Measurements from ENCODE around the gene SIX2. TPM values are rescaled to one million over a fixed set of nuclear protein-coding genes. Genes with fewer than 3 reads are reported as not detected.

The SIX2 gene
- total and polyA plus RNA-seq, 2 experiments from 2014 or later: 0.87 to 1.3 TPM

- Histone ChIP-seq H3K36me3 (ENCODE audit: insufficient read depth) (no peaks in the 10 kb centered on the region), H4K20me1 (replicated peaks; ENCODE audit: insufficient read depth) (no peaks in the 10 kb centered on the region), H2AFZ (no peak overlapping the region), H3K27me3 (ENCODE audit: insufficient read depth) (no peaks in the 10 kb centered on the region), H3K9me2 (ENCODE audit: insufficient read depth) (no peaks in the 10 kb centered on the region), H3K27ac (ENCODE audit: low read depth) (no peak overlapping the region), H3K4me3 (no peak overlapping the region), H3K4me2 (no peak overlapping the region), H3F3A (replicated peaks; ENCODE audit: low read depth) (no peaks in the 10 kb centered on the region), H3K4me1 (ENCODE audit: insufficient read depth) (no peaks in the 10 kb centered on the region), H3K79me2 (replicated peaks; ENCODE audit: insufficient read depth) (no peaks in the 10 kb centered on the region)
- Mint-ChIP-seq H3K36me3 (ENCODE audit: low read depth) (no peaks in the 10 kb centered on the region), H3K27ac (no peak overlapping the region), H3K27me3 (ENCODE audit: insufficient read depth, low read depth, poor library complexity) (peaks cover 2% of the 10 kb centered on the region), H3K9me3 (no peaks in the 10 kb centered on the region), H3K4me3 (no peak overlapping the region), H3K4me1 (peaks cover 5% of the 10 kb centered on the region)
- DNase-seq (ENCODE audit: low spot score): no peak
- TF ChIP-seq, protein P1, sequence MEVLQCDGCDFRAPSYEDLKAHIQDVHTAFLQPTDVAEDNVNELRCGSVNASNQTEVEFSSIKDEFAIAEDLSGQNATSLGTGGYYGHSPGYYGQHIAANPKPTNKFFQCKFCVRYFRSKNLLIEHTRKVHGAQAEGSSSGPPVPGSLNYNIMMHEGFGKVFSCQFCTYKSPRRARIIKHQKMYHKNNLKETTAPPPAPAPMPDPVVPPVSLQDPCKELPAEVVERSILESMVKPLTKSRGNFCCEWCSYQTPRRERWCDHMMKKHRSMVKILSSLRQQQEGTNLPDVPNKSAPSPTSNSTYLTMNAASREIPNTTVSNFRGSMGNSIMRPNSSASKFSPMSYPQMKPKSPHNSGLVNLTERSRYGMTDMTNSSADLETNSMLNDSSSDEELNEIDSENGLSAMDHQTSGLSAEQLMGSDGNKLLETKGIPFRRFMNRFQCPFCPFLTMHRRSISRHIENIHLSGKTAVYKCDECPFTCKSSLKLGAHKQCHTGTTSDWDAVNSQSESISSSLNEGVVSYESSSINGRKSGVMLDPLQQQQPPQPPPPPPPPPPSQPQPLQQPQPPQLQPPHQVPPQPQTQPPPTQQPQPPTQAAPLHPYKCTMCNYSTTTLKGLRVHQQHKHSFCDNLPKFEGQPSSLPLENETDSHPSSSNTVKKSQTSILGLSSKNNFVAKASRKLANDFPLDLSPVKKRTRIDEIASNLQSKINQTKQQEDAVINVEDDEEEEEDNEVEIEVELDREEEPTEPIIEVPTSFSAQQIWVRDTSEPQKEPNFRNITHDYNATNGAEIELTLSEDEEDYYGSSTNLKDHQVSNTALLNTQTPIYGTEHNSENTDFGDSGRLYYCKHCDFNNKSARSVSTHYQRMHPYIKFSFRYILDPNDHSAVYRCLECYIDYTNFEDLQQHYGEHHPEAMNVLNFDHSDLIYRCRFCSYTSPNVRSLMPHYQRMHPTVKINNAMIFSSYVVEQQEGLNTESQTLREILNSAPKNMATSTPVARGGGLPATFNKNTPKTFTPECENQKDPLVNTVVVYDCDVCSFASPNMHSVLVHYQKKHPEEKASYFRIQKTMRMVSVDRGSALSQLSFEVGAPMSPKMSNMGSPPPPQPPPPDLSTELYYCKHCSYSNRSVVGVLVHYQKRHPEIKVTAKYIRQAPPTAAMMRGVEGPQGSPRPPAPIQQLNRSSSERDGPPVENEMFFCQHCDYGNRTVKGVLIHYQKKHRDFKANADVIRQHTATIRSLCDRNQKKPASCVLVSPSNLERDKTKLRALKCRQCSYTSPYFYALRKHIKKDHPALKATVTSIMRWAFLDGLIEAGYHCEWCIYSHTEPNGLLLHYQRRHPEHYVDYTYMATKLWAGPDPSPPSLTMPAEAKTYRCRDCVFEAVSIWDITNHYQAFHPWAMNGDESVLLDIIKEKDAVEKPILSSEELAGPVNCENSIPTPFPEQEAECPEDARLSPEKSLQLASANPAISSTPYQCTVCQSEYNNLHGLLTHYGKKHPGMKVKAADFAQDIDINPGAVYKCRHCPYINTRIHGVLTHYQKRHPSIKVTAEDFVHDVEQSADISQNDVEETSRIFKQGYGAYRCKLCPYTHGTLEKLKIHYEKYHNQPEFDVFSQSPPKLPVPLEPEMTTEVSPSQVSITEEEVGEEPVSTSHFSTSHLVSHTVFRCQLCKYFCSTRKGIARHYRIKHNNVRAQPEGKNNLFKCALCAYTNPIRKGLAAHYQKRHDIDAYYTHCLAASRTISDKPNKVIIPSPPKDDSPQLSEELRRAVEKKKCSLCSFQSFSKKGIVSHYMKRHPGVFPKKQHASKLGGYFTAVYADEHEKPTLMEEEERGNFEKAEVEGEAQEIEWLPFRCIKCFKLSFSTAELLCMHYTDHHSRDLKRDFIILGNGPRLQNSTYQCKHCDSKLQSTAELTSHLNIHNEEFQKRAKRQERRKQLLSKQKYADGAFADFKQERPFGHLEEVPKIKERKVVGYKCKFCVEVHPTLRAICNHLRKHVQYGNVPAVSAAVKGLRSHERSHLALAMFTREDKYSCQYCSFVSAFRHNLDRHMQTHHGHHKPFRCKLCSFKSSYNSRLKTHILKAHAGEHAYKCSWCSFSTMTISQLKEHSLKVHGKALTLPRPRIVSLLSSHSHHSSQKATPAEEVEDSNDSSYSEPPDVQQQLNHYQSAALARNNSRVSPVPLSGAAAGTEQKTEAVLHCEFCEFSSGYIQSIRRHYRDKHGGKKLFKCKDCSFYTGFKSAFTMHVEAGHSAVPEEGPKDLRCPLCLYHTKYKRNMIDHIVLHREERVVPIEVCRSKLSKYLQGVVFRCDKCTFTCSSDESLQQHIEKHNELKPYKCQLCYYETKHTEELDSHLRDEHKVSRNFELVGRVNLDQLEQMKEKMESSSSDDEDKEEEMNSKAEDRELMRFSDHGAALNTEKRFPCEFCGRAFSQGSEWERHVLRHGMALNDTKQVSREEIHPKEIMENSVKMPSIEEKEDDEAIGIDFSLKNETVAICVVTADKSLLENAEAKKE (CRISPR knock-in tag; IDR thresholded peaks at IDR 0.05): no peak
- TF ChIP-seq ZNF114 (CRISPR knock-in tag; IDR thresholded peaks at IDR 0.05) (no peak), CTCF (conservative IDR thresholded peaks at IDR 0.05; ENCODE audit: low read depth in 2 of 2) (no peak)
- ATAC-seq: no peak
Measured at GRCh38 chr2:45044916-45045315, 35.7 kb upstream of the SIX2 start.

GRCh38 chr2:45043174-45043573 lies 33.9 kb upstream of the SIX2 start:
- Mint-ChIP-seq H3K4me1 (peaks cover 5% of the 10 kb centered on the region), H3K36me3 (ENCODE audit: low read depth) (no peaks in the 10 kb centered on the region), H3K4me3 (no peak overlapping the region), H3K27me3 (ENCODE audit: insufficient read depth, low read depth, poor library complexity) (peaks cover 3% of the 10 kb centered on the region), H3K27ac (no peak overlapping the region), H3K9me3 (no peaks in the 10 kb centered on the region)
- Histone ChIP-seq H3K4me3 (no peak overlapping the region), H3K79me2 (replicated peaks; ENCODE audit: insufficient read depth) (no peaks in the 10 kb centered on the region), H4K20me1 (replicated peaks; ENCODE audit: insufficient read depth) (no peaks in the 10 kb centered on the region), H3K4me2 (no peak overlapping the region), H3F3A (replicated peaks; ENCODE audit: low read depth) (no peaks in the 10 kb centered on the region), H3K27ac (ENCODE audit: low read depth) (no peak overlapping the region), H3K36me3 (ENCODE audit: insufficient read depth) (no peaks in the 10 kb centered on the region), H3K27me3 (ENCODE audit: insufficient read depth) (no peaks in the 10 kb centered on the region), H3K9me2 (ENCODE audit: insufficient read depth) (no peaks in the 10 kb centered on the region), H2AFZ (no peak overlapping the region), H3K4me1 (ENCODE audit: insufficient read depth) (no peaks in the 10 kb centered on the region)
- TF ChIP-seq NANOG (IDR thresholded peaks at IDR 0.05; ENCODE audit: borderline replicate concordance) (no peak), CTCF (conservative IDR thresholded peaks at IDR 0.05; ENCODE audit: low read depth in 2 of 2) (no peak), POLR2AphosphoS5 (IDR thresholded peaks at IDR 0.05; ENCODE audit: low read depth) (no peak), ETS1 (IDR thresholded peaks at IDR 0.05) (no peak)
- no peak for ATAC-seq
- no peak for DNase-seq (ENCODE audit: low spot score)
